Epithelial cell of esophagus (primary cell): Measurements from ENCODE around the gene LPCAT3.

Source experiments
- DNase-seq: peaks from one replicate; pipeline ENCODE4 v3.0.0; 2010; ENCODE audit warnings: low read depth
- H3K4me3 ChIP-seq: 2 replicates; pipeline ENCODE4 v1.5.1; 2011; ENCODE audit warnings: mild to moderate bottlenecking, low read length, control low read depth
- TF ChIP-seq, protein P1 (sequence below): IDR thresholded peaks from 2 replicates; pipeline ENCODE4 v1.5.1; 2011; ENCODE audit warnings: low read depth, mild to moderate bottlenecking, low read length, control low read depth, inconsistent platforms; ENCODE audit not compliant: insufficient read depth; ENCODE audit errors: missing control alignments

LPCAT3 gene

GRCh38 chr12:7008864-7009263 is 9.4 kb downstream of the LPCAT3 start:
- no peak for DNase-seq
- H3K4me3 ChIP-seq: no peak overlapping the region
- TF ChIP-seq, protein P1, sequence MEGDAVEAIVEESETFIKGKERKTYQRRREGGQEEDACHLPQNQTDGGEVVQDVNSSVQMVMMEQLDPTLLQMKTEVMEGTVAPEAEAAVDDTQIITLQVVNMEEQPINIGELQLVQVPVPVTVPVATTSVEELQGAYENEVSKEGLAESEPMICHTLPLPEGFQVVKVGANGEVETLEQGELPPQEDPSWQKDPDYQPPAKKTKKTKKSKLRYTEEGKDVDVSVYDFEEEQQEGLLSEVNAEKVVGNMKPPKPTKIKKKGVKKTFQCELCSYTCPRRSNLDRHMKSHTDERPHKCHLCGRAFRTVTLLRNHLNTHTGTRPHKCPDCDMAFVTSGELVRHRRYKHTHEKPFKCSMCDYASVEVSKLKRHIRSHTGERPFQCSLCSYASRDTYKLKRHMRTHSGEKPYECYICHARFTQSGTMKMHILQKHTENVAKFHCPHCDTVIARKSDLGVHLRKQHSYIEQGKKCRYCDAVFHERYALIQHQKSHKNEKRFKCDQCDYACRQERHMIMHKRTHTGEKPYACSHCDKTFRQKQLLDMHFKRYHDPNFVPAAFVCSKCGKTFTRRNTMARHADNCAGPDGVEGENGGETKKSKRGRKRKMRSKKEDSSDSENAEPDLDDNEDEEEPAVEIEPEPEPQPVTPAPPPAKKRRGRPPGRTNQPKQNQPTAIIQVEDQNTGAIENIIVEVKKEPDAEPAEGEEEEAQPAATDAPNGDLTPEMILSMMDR: no peak

DNA sequence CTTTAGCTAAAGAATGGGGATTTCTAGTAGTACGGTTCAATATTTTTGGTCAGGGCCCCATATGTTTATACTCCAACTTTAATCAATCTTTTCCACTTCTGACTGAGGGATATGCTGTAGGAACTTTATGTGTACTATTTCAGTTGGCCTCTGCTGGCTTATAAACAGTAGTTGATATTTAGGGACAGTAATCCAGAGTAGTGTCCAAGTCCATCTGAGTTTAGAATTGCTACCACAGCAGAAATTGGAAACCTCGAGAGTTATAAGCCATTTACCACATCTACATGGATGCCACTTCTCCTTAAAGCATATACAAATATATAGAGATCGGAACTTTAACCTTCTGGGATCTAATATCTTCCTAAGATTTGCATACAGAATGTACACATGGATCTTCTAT is 11.6 kb downstream of the LPCAT3 start:
- DNase-seq: no peak
- H3K4me3 ChIP-seq: no peak overlapping the region
- TF ChIP-seq, protein P1: no peak

DNA sequence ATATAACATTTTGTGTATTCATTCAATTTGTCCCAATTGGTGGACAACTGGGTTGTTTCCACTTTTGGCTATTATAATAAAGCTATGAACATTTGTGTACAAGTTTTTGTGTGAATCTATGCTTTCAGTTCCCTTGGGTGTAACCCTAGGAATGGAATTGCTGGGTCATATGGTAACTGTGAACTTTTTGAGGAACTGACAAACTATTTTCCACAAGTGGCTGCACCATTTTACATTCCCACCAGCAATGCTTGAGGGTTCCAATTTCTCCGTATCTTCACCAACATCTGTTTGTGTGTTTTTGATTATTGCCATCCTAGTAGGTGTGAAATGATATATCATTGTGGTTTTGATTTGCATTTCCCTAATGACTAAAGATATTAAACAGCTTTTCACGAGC is 13.0 kb downstream of the LPCAT3 start:
- TF ChIP-seq, protein P1: no peak
- DNase-seq: no peak
- no peak overlapping the region for H3K4me3 ChIP-seq

DNA sequence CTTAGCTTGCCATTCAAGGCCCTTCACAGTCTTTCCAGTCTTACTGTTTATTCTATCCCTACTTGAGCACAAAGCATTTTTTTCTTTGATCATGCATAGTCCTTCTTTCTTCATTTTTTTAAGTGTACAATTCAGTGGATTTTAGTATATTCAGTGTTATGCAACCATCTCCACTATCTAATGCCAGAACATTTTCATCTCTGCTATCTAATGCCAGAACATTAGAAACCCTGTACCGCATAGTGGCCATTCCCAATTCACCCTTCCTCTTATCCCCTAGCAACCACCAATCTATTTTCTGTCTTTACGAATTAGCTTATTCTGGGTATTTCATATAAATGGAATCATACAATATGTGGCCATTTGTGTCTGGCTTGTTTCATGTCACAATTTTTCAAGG is 13.4 kb downstream of the LPCAT3 start:
- TF ChIP-seq, protein P1: no peak
- H3K4me3 ChIP-seq: no peak overlapping the region
- DNase-seq: no peak

DNA sequence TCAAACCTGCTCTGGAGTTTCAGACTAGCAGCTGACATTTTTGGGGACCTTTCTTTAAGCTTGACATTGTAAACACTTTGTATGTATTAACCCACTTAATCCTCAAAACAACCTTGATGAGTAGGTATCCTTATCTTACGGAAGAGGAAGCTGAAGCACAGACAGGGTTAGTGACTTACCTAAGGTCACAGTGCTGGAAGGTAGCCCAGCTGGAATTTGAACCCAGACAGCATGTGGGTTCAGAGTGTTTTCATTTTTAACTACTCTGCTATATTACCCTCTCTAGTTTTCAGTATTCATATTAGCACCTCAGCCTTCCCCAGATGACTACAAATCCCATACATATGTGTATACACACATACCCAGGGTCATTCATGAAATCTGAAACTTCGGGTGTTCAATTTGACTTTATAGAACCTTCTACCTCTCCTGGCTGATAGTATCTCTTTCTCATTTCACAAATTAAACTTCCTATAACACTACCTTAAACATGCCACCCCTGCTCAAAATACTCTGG is 13.9 kb downstream of the LPCAT3 start:
- no peak overlapping the region for H3K4me3 ChIP-seq
- TF ChIP-seq, protein P1: no peak
- no peak for DNase-seq

- H3K4me3 ChIP-seq: no peak overlapping the region
- TF ChIP-seq, protein P1: no peak
- DNase-seq: no peak
Measured at GRCh38 chr12:7001921-7002591, 16.2 kb downstream of the LPCAT3 start.
